ENCODE data around the gene MLX. TPM values are rescaled to one million over a fixed set of nuclear protein-coding genes. Genes with fewer than 3 reads are reported as not detected.

MLX gene
- total and polyA plus RNA-seq, 11 donors = 48.1 to 76.2 (median 57.9) TPM

DNA sequence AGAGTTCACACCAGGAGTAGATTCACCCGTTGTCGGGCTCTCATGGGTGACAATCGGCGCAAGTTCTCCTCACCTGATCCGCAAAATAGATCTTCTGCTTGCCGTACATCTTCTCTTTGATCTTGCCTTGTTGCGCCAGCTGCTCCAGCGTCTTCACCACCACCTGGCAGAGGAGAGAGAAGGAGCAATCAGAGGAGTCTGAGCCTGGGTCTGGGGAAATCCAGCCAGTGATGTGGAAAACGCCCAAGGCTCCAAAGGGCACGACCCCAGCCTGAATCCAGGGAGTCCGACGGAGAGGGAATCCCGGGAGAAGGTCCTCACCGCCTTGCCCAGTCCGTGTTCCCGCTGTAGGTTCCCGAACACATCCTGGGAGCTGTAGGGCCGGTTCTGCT, 10.2 kb downstream of the MLX start:
- 3 to 10% (median 5%) methylated on average over 18 of the region's 18 CpGs for WGBS, 4 donors
- no peak for TF ChIP-seq POLR2A (IDR thresholded peaks at IDR 0.05)
- no peak for TF ChIP-seq CTCF (IDR thresholded peaks at IDR 0.05)
- peaks cover 0 to 32% (median 14%) of the 10 kb centered on the region in 12 donors for H3K4me1 ChIP-seq
- peak overlapping the region in 10 of 12 donors; percentile 85 to 99 (median 91) for H3K27ac ChIP-seq
- peak overlapping the region; percentile 22 to 96 (median 65) for H3K4me3 ChIP-seq
- no peak for ATAC-seq
- H3K27me3 ChIP-seq = no peaks in the 10 kb centered on the region
- no peaks in the 10 kb centered on the region for H3K9me3 ChIP-seq
- H3K36me3 ChIP-seq = peaks cover 0 to 69% (median 61%) of the 10 kb centered on the region in 9 donors
- peak in 1 of 5 donors; percentile 35 for DNase-seq
- intact Hi-C loops (cut with DNase I) = loop anchor here in 5 of 10 donors (1.0 to 10.0 kb wide), 5 partner anchors 32 to 360 kb away; partner anchors contain the start of genes RAMP2 (in 3 of the 5), PLEKHH3 (in 2 of the 5), RETREG3 (in 1 of the 5) and TUBG1 (in 1 of the 5)

DNA sequence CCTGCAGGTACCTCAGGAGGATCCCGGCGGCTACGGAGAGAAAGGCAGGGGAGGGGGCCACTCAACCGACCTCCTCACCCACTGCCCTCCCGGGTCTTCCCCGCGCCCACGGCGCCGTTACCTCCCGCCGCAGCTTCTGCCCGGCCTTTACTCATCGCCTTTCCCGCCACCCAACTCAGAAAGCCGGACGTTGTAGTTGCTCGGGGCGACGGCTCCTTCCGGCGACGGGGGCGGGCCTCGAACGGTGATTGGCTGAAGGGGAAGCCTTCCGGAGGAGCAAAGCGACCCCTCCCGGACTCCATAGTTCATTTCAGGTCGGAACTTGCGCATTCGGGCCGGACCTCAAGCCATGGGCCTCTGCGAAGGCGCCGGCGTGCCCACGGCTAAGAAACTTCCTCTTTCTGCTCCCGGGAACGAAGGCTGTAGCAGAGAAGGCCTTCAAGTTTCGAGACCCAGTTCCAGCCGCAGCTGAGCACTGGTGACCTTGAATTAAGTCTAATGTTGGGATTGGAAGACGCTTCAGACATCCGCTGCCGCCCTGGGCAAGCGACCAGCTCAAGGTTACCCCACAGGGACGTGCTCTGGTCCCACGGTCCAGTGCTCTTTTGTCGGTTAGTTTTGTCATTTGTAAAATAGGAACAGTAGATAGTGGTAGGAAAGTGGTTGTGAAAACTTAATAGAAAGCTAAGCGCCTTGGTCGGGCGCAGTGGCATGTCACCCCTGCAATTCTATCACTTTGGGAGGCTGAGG, 10.8 kb downstream of the MLX start, which contains the start of gene PSMC3IP:
PSMC3IP (minus strand) TSS at position 198 of the 750 bp plus-strand sequence; CDS start at position 155, 43 bp downstream.
- H3K27ac ChIP-seq = peak within 1 kb of the TSS; percentile 83 to 99 (median 90)
- DNase-seq (peak; percentile 96 to 97 (median 96)), ATAC-seq (peak; percentile 91 to 98 (median 94))
- no peaks in the 10 kb centered on the region for H3K27me3 ChIP-seq
- WGBS, 4 donors = 0 to 1% (median 0%) methylated on average over 27 to 52 of the region's 52 CpGs
- H3K4me3 ChIP-seq = peak within 1 kb of the TSS; percentile 49 to 96 (median 66)
- H3K36me3 ChIP-seq = peaks cover 0 to 69% (median 61%) of the 10 kb centered on the region in 9 donors
- no peaks in the 10 kb centered on the region for H3K9me3 ChIP-seq
- peaks cover 0 to 32% (median 14%) of the 10 kb centered on the region in 12 donors for H3K4me1 ChIP-seq
- TF ChIP-seq CTCF (IDR thresholded peaks at IDR 0.05) (peak in 9 of 12 donors; percentile 9 to 55 (median 40)), POLR2A (IDR thresholded peaks at IDR 0.05) (peak; percentile 54 to 86)
- intact Hi-C loops (cut with DNase I) = loop anchor here in 8 of 10 donors (1.0 to 10.0 kb wide), 8 partner anchors 31 to 360 kb away; partner anchors contain the start of genes RAMP2 (in 3 of the 8), PLEKHH3 (in 2 of the 8), RETREG3 (in 2 of the 8) and TUBG1 (in 2 of the 8)

- ATAC-seq (peak; percentile 65 to 82 (median 70)), DNase-seq (peak; percentile 65 to 76 (median 68))
- Histone ChIP-seq H3K9me3 (no peaks in the 10 kb centered on the region), H3K27me3 (no peaks in the 10 kb centered on the region), H3K27ac (peak overlapping the region; percentile 83 to 99 (median 90)), H3K4me1 (peaks cover 0 to 32% (median 14%) of the 10 kb centered on the region in 12 donors), H3K4me3 (peak overlapping the region; percentile 49 to 96 (median 66)), H3K36me3 (peaks cover 0 to 69% (median 61%) of the 10 kb centered on the region in 9 donors)
- intact Hi-C loops (cut with DNase I) = loop anchor here in 8 of 10 donors (1.0 to 10.0 kb wide), 7 partner anchors 30 to 359 kb away; partner anchors contain the start of genes RAMP2 (in 3 of the 8), PLEKHH3 (in 2 of the 8), RETREG3 (in 1 of the 8) and TUBG1 (in 1 of the 8)
- 0 to 2% (median 1%) methylated on average over 20 of the region's 20 CpGs for WGBS, 4 donors
- TF ChIP-seq POLR2A (IDR thresholded peaks at IDR 0.05) (no peak), CTCF (IDR thresholded peaks at IDR 0.05) (peak; percentile 46 to 78 (median 71))
Measured at GRCh38 chr17:42578282-42578869, 11.5 kb downstream of the MLX start.

All from heart left ventricle (tissue), 16 donors.